NCI-H2196 (cell line): ENCODE results near the gene SLC25A48.

Source experiments
- DNase-seq: peaks from one replicate; lab custom pipeline; 2025; ENCODE audit not compliant: unreplicated experiment; lab: John Stamatoyannopoulos, UW

SLC25A48 gene

GRCh38 chr5:135881244-135881643, 46.8 kb downstream of the SLC25A48 start:
- DNase-seq: no peak

DNA sequence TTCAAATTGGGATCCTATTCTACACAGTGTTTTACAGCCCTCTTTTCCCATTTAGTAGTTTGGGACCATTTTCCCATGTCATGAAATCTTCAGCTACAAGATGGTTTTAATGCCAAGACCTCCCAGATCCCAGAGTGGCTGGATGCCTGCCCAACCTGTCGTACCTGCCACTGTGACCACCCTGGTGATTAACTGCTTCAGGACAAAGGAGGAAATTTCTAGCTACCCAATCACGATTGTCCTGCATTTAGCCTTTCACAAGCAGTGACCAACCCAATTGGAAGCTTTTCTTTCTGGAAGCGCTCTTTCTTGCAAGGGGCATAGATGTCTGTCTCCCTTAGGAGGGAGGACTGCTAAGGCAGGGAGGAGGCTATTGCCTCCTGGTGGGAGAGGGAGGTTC, 47.4 kb downstream of the SLC25A48 start:
- no peak for DNase-seq

DNA sequence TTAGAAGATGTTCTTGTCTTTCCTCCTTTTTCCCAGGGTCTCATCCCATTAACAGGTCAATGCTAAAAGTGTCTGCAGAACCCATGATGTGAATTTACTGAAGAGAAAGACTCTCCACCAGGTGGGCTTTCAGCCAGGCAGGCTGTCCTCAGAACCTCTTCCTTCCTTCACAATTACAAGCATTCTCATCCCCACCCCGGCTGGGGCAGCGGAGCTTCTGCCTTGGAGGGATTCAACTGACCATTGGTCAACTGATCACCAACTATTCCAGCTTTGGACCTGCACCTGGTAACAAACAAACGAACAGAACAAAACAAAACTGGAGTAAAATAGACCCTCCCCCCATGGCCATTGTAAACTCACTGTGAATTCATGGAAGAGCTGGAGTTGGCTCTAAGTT, 48.6 kb downstream of the SLC25A48 start:
- no peak for DNase-seq

DNA sequence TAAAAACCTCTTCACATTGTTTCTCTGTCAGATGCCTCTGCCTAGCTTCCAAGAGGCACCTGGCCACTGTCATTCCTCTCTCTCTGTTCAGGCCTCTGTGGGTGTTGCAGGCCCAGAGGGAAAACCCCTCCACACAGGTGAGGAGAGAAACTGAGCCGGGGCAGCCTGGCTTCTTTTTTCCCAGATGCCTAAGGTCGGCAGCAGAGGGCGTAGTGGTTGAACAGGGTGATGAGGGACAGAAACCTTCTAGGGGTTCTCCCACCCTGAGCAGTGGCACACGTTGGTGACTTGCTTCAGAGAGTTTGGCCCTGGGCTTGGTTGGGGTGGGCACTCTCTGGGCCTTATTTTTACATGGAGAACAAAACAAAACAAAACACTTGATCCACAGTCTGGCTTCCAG, 49.0 kb downstream of the SLC25A48 start:
- DNase-seq: no peak

GRCh38 chr5:135885031-135885430, 50.6 kb downstream of the SLC25A48 start:
- no peak for DNase-seq

DNA sequence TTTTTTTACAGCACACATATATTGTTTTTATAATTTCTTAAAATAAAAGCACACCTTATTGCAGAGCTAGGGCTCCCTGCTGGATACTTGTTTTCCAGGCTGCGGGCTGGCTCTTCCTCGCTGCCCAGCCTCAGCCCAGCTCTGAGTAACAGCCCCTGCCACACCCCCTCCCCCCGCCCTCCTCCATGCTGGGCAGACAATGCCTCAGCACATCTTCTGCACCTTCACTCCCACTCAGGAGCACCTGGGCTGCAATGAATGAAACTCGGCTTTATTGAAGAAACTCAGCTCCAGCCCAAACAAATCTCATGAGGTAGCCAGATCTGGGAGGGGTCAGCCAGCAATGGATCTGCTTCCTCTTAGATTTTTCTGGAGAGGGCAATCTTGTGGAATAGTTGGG, 51.7 kb downstream of the SLC25A48 start:
- DNase-seq: no peak

DNA sequence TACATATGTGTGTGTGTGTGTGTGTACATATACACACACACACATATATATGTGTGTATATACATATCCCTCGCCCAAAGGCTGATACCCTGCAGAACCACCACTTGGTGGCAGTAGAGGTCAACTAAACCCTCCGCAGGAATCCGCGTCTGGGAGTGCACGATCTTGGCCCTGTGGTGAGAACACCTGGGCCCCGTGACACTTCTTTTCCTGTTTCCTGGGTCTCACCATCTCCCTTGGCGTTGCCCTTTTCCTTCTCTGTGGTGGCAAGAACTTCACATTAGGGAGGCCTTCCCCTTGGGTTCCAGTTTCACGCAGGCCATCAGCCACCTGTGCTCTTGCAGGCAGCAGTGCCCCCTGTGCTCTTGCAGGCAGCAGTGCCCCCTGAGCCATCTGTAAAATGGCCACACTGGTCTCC, 53.0 kb downstream of the SLC25A48 start:
- DNase-seq: peak; percentile 80

DNA sequence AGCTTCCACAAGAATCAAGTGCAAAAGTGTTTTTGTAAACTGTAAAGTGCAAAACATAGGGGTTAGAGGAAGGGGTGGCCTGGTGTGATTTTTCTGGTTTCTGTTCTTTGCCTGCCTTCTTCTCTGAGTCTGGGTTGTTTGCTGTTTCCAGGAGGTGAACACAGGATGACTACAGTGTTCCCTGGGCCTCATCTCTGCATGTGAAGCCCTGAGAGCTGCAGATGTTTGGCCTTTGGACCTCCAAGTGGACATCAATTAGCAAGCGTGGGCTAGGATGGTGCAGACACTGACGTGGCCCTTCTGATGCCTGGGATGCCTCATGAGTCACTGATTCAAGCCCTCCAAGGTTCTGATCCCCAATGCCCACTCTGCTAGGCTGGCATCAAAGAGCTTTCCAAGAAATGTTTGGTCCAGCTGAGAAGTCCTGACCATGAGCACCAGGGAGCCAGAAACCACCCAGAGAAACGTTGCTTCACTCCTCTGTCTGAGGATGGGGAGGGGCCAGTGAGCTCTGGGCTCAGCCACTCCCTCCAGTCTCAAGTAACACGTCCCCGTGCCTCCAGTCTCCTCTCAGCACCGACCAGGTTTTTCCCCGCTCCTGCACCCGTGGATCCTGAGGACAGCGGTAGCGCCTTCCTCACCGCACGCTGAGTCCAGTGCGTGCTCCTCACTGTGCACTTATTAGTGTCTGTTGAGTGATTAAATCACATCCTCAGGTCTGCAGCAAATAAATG, 53.6 kb downstream of the SLC25A48 start:
- DNase-seq: no peak

GRCh38 chr5:135890296-135890695, 55.8 kb downstream of the SLC25A48 start:
- DNase-seq: no peak

DNA sequence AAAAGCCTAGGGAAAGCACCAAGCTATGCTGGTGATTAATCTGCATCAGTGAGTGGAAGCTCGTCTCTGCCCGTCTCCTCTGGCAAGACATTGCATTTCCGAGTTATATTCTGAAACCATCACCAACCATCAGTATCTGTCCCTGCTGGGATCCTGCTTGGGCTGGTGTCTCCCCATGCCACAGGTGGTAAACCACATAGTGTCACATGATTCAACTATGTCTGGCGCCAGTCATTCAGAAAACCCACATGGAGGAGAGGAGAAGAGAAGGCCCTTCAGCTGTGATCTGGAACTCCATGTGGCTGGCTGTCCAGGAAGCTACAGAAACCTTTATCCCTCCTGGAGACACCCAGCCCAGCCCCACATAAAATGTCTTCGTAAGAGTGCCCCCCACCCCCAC, 56.4 kb downstream of the SLC25A48 start:
- DNase-seq: peak; percentile 12

DNA sequence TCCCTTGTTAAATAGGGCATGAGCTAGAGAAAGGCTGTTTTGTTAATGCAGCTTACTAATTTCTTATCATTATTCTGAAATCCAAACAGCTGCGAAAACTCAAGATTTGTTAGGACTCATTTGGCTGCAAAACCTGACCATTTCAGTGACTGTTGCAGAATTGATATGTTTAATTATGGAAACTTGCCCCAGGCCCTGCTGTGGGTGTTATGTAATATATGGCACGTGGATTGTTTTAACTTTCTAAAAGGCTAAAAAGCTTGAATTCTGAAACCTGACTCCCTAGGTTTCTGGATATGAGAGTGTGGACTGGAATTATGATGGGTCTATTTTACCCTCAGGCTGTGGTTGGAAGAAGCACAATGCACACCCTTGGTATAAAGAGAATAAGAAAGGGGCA, 56.8 kb downstream of the SLC25A48 start:
- no peak for DNase-seq

DNA sequence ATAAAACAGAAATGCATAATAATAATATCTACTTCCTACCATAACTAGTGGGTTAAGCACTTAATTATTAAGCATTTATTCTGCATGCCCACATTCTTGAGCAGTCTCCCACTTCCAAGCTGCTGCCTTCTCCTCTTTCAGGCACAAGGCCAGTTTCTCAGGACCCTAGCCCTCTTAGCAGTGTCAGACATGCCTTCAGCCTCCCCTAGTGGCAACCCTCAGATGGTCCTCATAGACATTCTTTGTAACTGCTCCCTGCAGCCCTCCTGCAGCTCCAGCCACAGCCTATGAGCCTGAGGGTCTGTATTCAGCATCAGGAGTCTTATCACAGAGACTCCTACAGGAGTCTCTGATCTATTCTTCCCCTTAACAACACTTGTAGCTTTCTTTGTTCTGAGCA, 57.3 kb downstream of the SLC25A48 start:
- no peak for DNase-seq

- no peak for DNase-seq
Observed at GRCh38 chr5:135894276-135894675, 59.8 kb downstream of the SLC25A48 start.

GRCh38 chr5:135894789-135895188, 60.3 kb downstream of the SLC25A48 start:
- DNase-seq: no peak

DNA sequence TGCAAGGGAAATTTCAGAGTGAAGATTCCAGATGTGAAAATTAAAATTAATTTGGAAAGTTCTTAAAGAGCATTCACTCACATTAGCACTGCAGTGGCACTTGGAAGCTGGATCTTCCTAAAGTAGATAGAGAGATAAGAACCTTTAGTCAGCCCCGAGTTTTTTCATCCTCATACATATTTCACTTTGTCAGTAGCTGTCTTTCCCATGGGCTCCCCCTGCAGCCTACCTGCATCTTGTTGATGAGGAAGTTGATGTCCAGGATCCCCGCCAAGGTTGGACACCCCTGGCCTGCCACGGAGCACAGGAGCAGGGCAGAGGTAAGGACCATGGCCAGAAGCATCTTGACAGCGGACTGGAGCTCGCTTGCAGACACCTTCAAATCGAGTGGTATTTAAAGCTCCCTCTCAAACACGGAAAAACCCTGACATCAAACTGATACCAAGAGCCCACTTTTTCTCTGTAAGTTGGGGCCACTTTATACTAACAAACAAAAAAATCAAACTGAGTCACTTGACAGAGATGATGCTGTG, 61.1 kb downstream of the SLC25A48 start, which contains the start of gene IL9:
TSS of gene IL9 (minus strand) at position 368 of the 533 bp plus-strand sequence. CDS start at position 343, 25 bp downstream.
- DNase-seq: no peak

DNA sequence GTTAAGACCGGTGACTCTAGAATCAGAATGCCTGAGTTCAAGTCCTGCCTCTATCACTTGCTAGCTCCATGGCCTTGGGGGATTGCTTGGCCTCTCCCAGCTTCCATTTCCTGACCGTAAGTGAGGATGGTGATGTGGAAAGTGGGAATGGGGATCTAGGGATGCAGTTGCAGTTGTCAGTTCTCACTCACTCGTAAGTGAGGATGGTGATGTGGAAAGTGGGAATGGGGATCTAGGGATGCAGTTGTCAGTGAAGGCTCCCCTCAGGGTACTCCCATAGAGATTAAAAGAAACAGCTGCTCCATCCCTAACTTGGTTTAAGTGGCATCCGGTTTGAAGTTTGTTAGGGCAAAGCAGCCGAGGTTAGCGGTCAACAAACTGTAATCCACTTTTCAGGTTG, 64.2 kb downstream of the SLC25A48 start:
- no peak for DNase-seq

DNA sequence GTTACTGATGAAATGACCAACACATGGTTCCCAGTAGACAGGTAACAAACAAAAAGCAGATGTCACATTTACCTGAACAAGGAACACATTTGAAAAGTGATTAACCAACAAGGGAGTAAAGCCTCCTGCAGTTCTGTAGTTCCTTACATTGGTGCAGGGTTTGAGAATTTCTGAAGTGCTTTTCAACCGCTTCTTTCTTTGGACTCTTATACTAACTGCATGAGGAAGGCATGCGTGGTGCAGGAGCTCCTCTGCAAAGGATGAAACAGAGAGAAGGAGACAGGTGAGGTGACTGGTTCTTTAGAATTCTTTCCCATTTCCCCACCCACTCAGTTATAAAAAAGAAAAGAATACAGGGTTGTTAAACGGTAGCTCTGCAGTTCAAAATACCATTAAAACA, 65.8 kb downstream of the SLC25A48 start:
- no peak for DNase-seq

- DNase-seq: no peak
Observed at GRCh38 chr5:135901633-135902032, 67.2 kb downstream of the SLC25A48 start.

DNA sequence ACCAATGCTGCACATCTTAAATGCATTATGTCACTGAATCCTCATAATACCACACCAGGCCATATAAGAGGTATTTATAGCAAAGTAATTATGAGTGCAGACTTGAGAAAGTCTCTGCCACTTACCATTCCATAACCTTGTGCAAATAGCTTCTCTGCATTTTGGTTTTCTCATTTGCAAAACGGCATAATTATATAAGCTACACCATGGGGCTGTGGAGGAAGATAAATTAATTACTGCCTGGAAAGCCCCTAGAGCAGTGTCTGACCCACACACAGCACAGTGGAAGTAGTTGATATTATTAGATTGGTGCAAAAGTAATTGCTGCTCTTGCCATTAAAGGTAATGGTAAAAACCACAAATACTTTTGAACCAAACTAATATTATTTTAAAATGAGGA, 70.7 kb downstream of the SLC25A48 start:
- no peak for DNase-seq

- no peak for DNase-seq
Observed at GRCh38 chr5:135913713-135914626, 79.5 kb downstream of the SLC25A48 start.

- no peak for DNase-seq
Observed at GRCh38 chr5:135915466-135916001, 81.1 kb downstream of the SLC25A48 start.
